GM21360 (cell line): ENCODE data around the gene KRTAP9-7.
"Not testable (repeated sequence)": the region's sequence is repeated elsewhere in the genome, so short reads cannot be mapped to it uniquely, and the experiment has no call there.

ENCODE experiments used
- ATAC-seq: cut with Tn5 transposase; IDR thresholded peaks from one replicate; pipeline ENCODE4 v1.9.1; 2021; ENCODE audit warnings: mild to moderate bottlenecking, moderate library complexity; ENCODE audit not compliant: unreplicated experiment

Gene KRTAP9-7

GRCh38 chr17:41271323-41271722 lies 4.2 kb upstream of the KRTAP9-7 start:
- ATAC-seq, result not testable (repeated sequence)

GRCh38 chr17:41271858-41272257 lies 3.6 kb upstream of the KRTAP9-7 start:
- no peak for ATAC-seq

GRCh38 chr17:41278176-41278955 lies 2.9 kb downstream of the KRTAP9-7 start:
- no peak for ATAC-seq

GRCh38 chr17:41284043-41284442 lies 8.5 kb downstream of the KRTAP9-7 start:
- ATAC-seq, result no peak

GRCh38 chr17:41284546-41284945 lies 9.0 kb downstream of the KRTAP9-7 start:
- ATAC-seq, result no peak

GRCh38 chr17:41287050-41287449 lies 11.6 kb downstream of the KRTAP9-7 start:
- ATAC-seq, result no peak

GRCh38 chr17:41294016-41294415 lies 18.5 kb downstream of the KRTAP9-7 start:
- ATAC-seq, result no peak

- ATAC-seq, result no peak
These were observed 21.3 kb downstream of the KRTAP9-7 start for GRCh38 chr17:41296846-41297245.

- ATAC-seq, result no peak
These were observed 23.1 kb downstream of the KRTAP9-7 start for GRCh38 chr17:41298458-41299135.

- no peak for ATAC-seq
These were observed 25.8 kb downstream of the KRTAP9-7 start for GRCh38 chr17:41301204-41301790.

GRCh38 chr17:41301916-41302901 lies 26.7 kb downstream of the KRTAP9-7 start, which contains the start of gene KRTAP29-1:
KRTAP29-1 (minus strand) TSS chr17:41302851; CDS start chr17:41302851, 0 bp downstream.
- ATAC-seq, result no peak

- ATAC-seq, result no peak
These were observed 27.5 kb downstream of the KRTAP9-7 start for GRCh38 chr17:41302981-41303380.

- ATAC-seq, result no peak
These were observed 28.6 kb downstream of the KRTAP9-7 start for GRCh38 chr17:41304091-41304490.

- no peak for ATAC-seq
These were observed 32.1 kb downstream of the KRTAP9-7 start for GRCh38 chr17:41307647-41308046.

GRCh38 chr17:41308251-41308917 lies 32.9 kb downstream of the KRTAP9-7 start:
- no peak for ATAC-seq

GRCh38 chr17:41308918-41309359 lies 33.4 kb downstream of the KRTAP9-7 start, which contains the start of gene KRTAP16-1:
KRTAP16-1 (minus strand) TSS chr17:41309309; CDS start chr17:41309253, 56 bp downstream.
- no peak for ATAC-seq

GRCh38 chr17:41311111-41311510 lies 35.6 kb downstream of the KRTAP9-7 start:
- no peak for ATAC-seq

- no peak for ATAC-seq
These were observed 39.8 kb downstream of the KRTAP9-7 start, which contains the start of gene KRTAP17-1 for GRCh38 chr17:41315204-41315794. KRTAP17-1 (minus strand) TSS chr17:41315710; CDS start chr17:41315650, 60 bp downstream.

GRCh38 chr17:41315814-41316445 lies 40.4 kb downstream of the KRTAP9-7 start:
- ATAC-seq, result no peak
